ENCODE results near the gene SAMD11. TPM values are rescaled to one million over a fixed set of nuclear protein-coding genes. Genes with fewer than 3 reads are reported as not detected.
A peak's percentile ranks its signal among the peaks of the same experiment; 100 is the strongest.

Gene SAMD11
- total RNA-seq, 1 donor from 2014 or later, result 6.0 TPM

GRCh38 chr1:901108-901859 lies 22.4 kb upstream of the SAMD11 start:
- Histone ChIP-seq H3K4me3 (no peak overlapping the region), H3K4me1 (peaks cover 10% of the 10 kb centered on the region), H3K27me3 (peaks cover 19% of the 10 kb centered on the region), H3K27ac (no peak overlapping the region), H3K9me3 (no peaks in the 10 kb centered on the region), H3K36me3 (no peaks in the 10 kb centered on the region)
- intact Hi-C loops (cut with DNase I), result loop anchor here (10.0 kb wide), 1 partner anchor 64 kb away; the partner anchor contains the start of genes KLHL17 and PLEKHN1
- no peak for ATAC-seq
- DNase-seq, result no peak
- TF ChIP-seq, protein P1, sequence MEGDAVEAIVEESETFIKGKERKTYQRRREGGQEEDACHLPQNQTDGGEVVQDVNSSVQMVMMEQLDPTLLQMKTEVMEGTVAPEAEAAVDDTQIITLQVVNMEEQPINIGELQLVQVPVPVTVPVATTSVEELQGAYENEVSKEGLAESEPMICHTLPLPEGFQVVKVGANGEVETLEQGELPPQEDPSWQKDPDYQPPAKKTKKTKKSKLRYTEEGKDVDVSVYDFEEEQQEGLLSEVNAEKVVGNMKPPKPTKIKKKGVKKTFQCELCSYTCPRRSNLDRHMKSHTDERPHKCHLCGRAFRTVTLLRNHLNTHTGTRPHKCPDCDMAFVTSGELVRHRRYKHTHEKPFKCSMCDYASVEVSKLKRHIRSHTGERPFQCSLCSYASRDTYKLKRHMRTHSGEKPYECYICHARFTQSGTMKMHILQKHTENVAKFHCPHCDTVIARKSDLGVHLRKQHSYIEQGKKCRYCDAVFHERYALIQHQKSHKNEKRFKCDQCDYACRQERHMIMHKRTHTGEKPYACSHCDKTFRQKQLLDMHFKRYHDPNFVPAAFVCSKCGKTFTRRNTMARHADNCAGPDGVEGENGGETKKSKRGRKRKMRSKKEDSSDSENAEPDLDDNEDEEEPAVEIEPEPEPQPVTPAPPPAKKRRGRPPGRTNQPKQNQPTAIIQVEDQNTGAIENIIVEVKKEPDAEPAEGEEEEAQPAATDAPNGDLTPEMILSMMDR (IDR thresholded peaks at IDR 0.05), result no peak

DNA sequence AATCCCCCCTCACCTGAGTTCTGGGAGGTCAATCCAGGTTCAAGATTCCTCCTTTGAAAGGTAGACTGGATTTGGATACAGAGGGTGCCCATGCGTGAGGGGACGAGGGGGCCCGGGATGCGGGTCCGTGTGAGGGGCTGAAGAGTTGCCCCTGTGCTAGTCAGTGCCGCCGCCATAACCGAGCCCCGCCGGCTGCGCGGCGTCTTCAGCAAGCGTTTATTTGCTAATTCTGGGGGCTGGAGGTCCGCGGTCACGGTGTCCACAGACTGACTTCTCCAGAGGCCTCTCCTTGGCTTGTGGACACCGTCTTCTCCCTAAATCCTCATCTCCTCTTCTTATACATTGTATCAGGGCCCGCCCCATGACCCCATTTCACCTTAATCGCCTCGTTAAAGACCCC lies 20.9 kb upstream of the SAMD11 start:
- Histone ChIP-seq H3K27me3 (peaks cover 19% of the 10 kb centered on the region), H3K4me3 (no peak overlapping the region), H3K27ac (no peak overlapping the region), H3K4me1 (peaks cover 15% of the 10 kb centered on the region), H3K9me3 (no peaks in the 10 kb centered on the region), H3K36me3 (no peaks in the 10 kb centered on the region)
- intact Hi-C loops (cut with DNase I), result loop anchor here (10.0 kb wide), 1 partner anchor 62 kb away; the partner anchor contains the start of genes KLHL17 and PLEKHN1
- DNase-seq, result no peak
- TF ChIP-seq, protein P1 (IDR thresholded peaks at IDR 0.05), result no peak
- no peak for ATAC-seq

DNA sequence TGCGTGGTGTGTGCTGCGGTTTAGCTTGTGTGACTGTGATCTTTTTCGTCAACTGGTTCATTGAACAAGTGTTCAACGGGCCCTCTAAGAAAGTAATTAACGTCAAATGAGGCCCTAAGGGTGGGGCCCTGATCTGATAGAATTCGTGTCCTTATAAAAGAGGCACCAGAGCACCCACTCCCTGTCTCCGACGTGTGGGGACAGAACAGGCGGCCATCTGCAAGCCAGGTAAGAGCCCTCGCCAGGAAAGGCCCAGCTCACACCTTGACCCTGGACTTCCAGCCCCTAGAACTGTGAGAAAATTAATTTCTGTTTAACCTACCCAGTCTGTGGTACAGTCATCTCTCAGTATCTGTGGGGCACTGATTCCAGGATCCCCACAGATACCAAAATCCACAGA lies 20.4 kb upstream of the SAMD11 start:
- TF ChIP-seq, protein P1 (IDR thresholded peaks at IDR 0.05), result no peak
- Histone ChIP-seq H3K27me3 (peaks cover 15% of the 10 kb centered on the region), H3K36me3 (no peaks in the 10 kb centered on the region), H3K4me1 (peaks cover 15% of the 10 kb centered on the region), H3K4me3 (no peak overlapping the region), H3K9me3 (no peaks in the 10 kb centered on the region), H3K27ac (no peak overlapping the region)
- ATAC-seq, result no peak
- intact Hi-C loops (cut with DNase I), result loop anchor here (10.0 kb wide), 1 partner anchor 61 kb away; the partner anchor contains the start of genes KLHL17 and PLEKHN1
- no peak for DNase-seq

DNA sequence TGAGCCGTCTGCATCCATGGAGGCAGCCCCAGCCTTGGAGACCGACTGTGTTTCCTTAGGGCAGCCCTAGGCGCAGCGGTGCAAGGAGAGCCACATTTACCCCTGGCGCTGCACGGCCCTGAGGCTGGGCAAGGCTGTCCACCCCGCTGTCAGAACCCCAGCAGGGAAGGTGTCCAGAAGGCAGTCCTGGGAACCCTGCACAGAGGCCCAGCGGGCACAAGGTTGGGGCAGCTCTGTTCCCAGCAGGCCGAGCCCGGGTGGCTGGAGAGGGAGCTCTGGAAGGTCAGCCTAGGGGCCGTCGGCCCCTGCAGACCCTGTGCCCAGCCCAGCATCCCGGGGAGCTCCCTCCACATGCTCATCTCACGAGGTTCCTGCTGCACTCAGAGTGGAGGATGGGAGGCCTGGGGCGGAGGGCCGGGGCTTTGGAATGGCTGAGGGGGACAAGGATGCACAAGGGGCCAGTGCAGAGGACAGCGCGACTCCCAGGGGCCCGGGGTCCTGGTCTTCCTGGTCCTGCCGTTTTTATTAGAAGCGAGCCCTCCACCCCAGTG lies 19.9 kb upstream of the SAMD11 start:
- peak; percentile 65 for DNase-seq
- Histone ChIP-seq H3K36me3 (no peaks in the 10 kb centered on the region), H3K4me3 (peak overlapping the region; percentile 45), H3K27me3 (peaks cover 13% of the 10 kb centered on the region), H3K27ac (no peak overlapping the region), H3K4me1 (peaks cover 15% of the 10 kb centered on the region), H3K9me3 (no peaks in the 10 kb centered on the region)
- ATAC-seq, result no peak
- intact Hi-C loops (cut with DNase I), result loop anchor here (10.0 kb wide), 1 partner anchor 61 kb away; the partner anchor contains the start of genes KLHL17 and PLEKHN1
- TF ChIP-seq, protein P1 (IDR thresholded peaks at IDR 0.05), result no peak

DNA sequence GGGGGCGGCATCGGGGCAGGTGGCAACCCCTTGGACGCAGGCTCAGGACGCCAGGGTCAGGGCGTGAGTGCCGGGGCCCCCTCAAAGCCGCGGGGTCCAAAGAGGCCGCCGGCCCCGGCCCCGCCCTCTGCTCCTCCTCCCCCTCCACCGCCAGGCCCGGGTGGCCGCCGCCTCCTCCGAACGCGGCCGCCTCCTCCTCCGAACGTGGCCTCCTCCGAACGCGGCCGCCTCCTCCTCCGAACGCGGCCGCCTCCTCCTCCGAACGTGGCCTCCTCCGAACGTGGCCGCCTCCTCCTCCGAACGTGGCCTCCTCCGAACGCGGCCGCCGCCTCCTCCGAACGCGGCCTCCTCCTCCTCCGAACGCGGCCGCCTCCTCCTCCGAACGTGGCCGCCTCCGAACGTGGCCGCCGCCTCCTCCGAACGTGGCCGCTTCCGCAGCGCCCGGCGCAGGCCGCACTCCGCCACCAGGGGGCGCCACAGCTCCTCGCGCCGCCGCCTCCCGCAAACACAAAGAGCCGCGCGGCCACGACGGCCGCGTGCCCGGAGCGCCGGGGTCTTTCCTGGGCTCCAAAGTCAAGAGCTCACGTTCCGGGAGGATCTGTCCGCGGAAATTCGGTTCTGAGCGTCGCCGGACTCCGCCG lies 19.3 kb upstream of the SAMD11 start:
- peaks cover 15% of the 10 kb centered on the region for H3K4me1 ChIP-seq
- DNase-seq, result peak; percentile 92
- ATAC-seq, result peak; percentile 94
- no peaks in the 10 kb centered on the region for H3K9me3 ChIP-seq
- intact Hi-C loops (cut with DNase I), result loop anchor here (10.0 kb wide), 1 partner anchor 60 kb away; the partner anchor contains the start of genes KLHL17 and PLEKHN1
- no peaks in the 10 kb centered on the region for H3K36me3 ChIP-seq
- peaks cover 9% of the 10 kb centered on the region for H3K27me3 ChIP-seq
- peak overlapping the region; percentile 45 for H3K4me3 ChIP-seq
- TF ChIP-seq, protein P1 (IDR thresholded peaks at IDR 0.05), result peak; percentile 94
- H3K27ac ChIP-seq, result no peak overlapping the region
